ENCODE measurements around the gene RASGRF2. TPM values are rescaled to one million over a fixed set of nuclear protein-coding genes. Genes with fewer than 3 reads are reported as not detected.
"Not testable (repeated sequence)": the region's sequence is repeated elsewhere in the genome, so short reads cannot be mapped to it uniquely, and the experiment has no call there.

The RASGRF2 gene
- total RNA-seq, 1 donor from 2014 or later = 0.05 TPM

GRCh38 chr5:81265101-81265500 is 304.9 kb downstream of the RASGRF2 start:
- no peaks in the 10 kb centered on the region for H3K27me3 Mint-ChIP-seq (ENCODE audit: unreplicated experiment)
- no peak for TF ChIP-seq CTCF (IDR thresholded peaks at IDR 0.05)
- no peak for DNase-seq (ENCODE audit: extremely low spot score, unreplicated experiment)
- H3K4me1 Mint-ChIP-seq (ENCODE audit: unreplicated experiment) = peaks cover 23% of the 10 kb centered on the region
- H3K27ac Mint-ChIP-seq (ENCODE audit: unreplicated experiment) = no peak overlapping the region
- H3K36me3 Mint-ChIP-seq (ENCODE audit: unreplicated experiment) = peaks cover 9% of the 10 kb centered on the region
- H3K4me3 Mint-ChIP-seq (ENCODE audit: unreplicated experiment) = no peak overlapping the region
- peaks cover 11% of the 10 kb centered on the region for H3K9me3 Mint-ChIP-seq (ENCODE audit: unreplicated experiment)

GRCh38 chr5:81268521-81269196 is 308.5 kb downstream of the RASGRF2 start:
- H3K36me3 Mint-ChIP-seq (ENCODE audit: unreplicated experiment) = peaks cover 20% of the 10 kb centered on the region
- no peak for TF ChIP-seq CTCF (IDR thresholded peaks at IDR 0.05)
- no peak overlapping the region for H3K4me3 Mint-ChIP-seq (ENCODE audit: unreplicated experiment)
- no peaks in the 10 kb centered on the region for H3K27me3 Mint-ChIP-seq (ENCODE audit: unreplicated experiment)
- no peak for DNase-seq (ENCODE audit: extremely low spot score, unreplicated experiment)
- H3K4me1 Mint-ChIP-seq (ENCODE audit: unreplicated experiment) = peaks cover 33% of the 10 kb centered on the region
- H3K9me3 Mint-ChIP-seq (ENCODE audit: unreplicated experiment) = peaks cover 22% of the 10 kb centered on the region
- H3K27ac Mint-ChIP-seq (ENCODE audit: unreplicated experiment) = peak overlapping the region; percentile 96

GRCh38 chr5:81269751-81270393 is 309.7 kb downstream of the RASGRF2 start:
- H3K27ac Mint-ChIP-seq (ENCODE audit: unreplicated experiment) = peak overlapping the region; percentile 96
- peaks cover 24% of the 10 kb centered on the region for H3K36me3 Mint-ChIP-seq (ENCODE audit: unreplicated experiment)

GRCh38 chr5:81270394-81271027 is 310.3 kb downstream of the RASGRF2 start:
- Mint-ChIP-seq H3K27ac (ENCODE audit: unreplicated experiment) (peak overlapping the region; percentile 96), H3K4me3 (ENCODE audit: unreplicated experiment) (peak overlapping the region; percentile 67), H3K36me3 (ENCODE audit: unreplicated experiment) (peaks cover 29% of the 10 kb centered on the region), H3K4me1 (ENCODE audit: unreplicated experiment) (peaks cover 33% of the 10 kb centered on the region), H3K9me3 (ENCODE audit: unreplicated experiment) (peaks cover 34% of the 10 kb centered on the region)
- H3K27me3 Mint-ChIP-seq (ENCODE audit: unreplicated experiment); DNase-seq (ENCODE audit: extremely low spot score, unreplicated experiment): not testable (repeated sequence)

More at GRCh38 chr5:81269751-81270393, 309.7 kb downstream of the RASGRF2 start:
- H3K4me3 Mint-ChIP-seq (ENCODE audit: unreplicated experiment) = peak overlapping the region; percentile 67
- peaks cover 33% of the 10 kb centered on the region for H3K4me1 Mint-ChIP-seq (ENCODE audit: unreplicated experiment)
- no peak for TF ChIP-seq CTCF (IDR thresholded peaks at IDR 0.05)
- no peaks in the 10 kb centered on the region for H3K27me3 Mint-ChIP-seq (ENCODE audit: unreplicated experiment)
- H3K9me3 Mint-ChIP-seq (ENCODE audit: unreplicated experiment) = peaks cover 30% of the 10 kb centered on the region
- DNase-seq (ENCODE audit: extremely low spot score, unreplicated experiment) = no peak

All from osteocyte (in vitro differentiated cells).